ENCODE measurements around the gene PERM1.

PERM1 gene

DNA sequence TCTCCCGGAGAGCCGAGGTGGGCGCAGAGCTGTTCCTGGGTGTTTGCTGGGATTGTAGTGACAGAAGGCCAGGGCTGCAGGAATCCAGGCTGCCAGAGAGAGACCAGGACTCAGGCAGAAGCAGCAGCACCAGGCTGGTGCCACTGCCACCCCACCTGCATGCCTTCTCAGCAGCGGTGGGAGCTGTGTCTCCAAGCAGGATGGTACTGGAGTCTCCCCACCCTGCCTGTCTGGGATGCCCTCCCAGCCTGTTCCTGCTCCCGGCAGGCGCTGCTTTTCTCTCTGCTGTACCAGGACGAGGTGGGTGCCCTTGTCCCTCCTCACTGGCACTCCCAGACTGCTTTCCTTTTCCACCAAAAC is 22.5 kb upstream of the PERM1 start:
- no peak overlapping the region for H3K4me3 ChIP-seq (replicated peaks; ENCODE audit: low read depth, low read length)
- TF ChIP-seq, protein P1, sequence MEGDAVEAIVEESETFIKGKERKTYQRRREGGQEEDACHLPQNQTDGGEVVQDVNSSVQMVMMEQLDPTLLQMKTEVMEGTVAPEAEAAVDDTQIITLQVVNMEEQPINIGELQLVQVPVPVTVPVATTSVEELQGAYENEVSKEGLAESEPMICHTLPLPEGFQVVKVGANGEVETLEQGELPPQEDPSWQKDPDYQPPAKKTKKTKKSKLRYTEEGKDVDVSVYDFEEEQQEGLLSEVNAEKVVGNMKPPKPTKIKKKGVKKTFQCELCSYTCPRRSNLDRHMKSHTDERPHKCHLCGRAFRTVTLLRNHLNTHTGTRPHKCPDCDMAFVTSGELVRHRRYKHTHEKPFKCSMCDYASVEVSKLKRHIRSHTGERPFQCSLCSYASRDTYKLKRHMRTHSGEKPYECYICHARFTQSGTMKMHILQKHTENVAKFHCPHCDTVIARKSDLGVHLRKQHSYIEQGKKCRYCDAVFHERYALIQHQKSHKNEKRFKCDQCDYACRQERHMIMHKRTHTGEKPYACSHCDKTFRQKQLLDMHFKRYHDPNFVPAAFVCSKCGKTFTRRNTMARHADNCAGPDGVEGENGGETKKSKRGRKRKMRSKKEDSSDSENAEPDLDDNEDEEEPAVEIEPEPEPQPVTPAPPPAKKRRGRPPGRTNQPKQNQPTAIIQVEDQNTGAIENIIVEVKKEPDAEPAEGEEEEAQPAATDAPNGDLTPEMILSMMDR (IDR thresholded peaks at IDR 0.05; ENCODE audit: low read length, missing control alignments): no peak
- DNase-seq (ENCODE audit: low read depth): no peak

DNA sequence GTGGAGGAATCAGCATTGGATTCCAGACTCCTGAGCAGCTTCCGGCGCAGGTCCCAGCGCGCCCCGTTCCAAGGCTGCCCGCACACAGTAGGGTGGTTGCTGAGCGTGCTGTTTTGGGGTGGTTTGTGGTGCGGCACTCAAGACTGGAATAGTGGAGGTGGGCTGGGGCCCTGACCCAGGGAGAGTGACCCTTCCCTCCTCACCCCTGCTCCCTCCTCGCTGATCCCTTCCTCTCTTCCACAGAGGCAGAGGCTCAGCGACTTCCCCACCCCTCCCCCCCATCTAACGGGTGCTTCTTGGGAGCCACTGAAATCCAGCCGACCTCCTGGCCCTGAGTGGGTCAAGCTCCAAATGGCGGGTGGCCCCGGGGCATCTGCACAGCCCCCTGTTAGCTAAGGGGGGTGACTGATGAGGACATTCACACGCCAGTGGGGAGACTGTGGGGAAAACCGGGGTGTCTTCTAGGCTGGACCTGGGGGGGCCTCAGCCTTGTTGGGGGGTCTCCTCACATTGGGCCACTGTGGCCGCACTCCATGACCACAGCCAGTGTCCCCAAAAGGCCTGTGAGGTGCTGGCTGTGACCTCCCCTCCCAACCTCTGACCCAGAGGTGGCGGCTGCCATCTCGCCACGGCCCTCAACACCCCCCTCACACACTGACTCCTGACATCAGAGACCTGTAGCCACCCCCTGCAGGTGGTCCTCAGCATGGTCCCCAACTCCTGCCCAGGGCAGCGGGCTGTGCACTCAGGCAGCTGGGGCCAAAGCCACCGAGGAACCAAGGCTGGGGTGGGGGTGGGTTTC is 21.9 kb upstream of the PERM1 start:
- TF ChIP-seq, protein P1 (IDR thresholded peaks at IDR 0.05; ENCODE audit: low read length, missing control alignments): no peak
- no peak for DNase-seq (ENCODE audit: low read depth)
- H3K4me3 ChIP-seq (replicated peaks; ENCODE audit: low read depth, low read length): no peak overlapping the region

DNA sequence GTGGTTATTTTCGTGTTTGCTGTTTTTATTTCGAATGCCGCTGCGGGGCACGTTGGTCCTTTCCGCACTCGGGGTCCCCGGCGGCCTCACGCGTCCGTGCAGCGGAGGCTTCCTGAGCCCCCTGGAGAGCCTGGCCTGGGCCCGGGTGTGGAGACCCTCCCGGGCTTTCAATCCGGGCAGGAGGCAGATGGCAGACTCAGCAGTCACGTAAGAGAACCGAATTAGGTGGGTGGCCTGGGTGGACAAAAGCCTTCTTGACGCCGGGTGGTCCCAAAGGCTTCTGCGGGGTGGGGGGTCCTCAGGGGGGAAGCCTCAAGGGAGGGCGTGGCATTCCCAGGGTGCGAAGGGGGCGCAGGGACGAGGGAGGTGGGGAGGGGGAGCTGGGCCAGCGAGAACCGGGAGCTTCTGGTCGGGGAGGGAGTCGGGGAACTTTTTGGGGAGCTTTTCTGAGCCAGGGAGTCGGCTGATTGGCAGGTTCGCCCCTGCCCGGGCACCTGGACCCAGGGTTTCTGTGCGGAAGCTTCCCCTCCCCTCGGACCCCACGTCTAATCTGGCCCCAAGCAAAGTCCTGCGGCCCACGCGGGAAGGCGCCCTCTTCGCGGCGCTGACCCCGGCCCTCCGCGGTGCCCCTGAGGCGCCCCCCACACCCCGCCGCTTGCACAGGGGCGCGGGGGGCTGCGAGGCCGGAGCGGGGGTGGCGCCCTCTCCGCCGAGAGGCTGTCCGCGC is 19.3 kb upstream of the PERM1 start:
- H3K4me3 ChIP-seq (replicated peaks; ENCODE audit: low read depth, low read length): peak overlapping the region; percentile 70
- no peak for DNase-seq (ENCODE audit: low read depth)
- TF ChIP-seq, protein P1 (IDR thresholded peaks at IDR 0.05; ENCODE audit: low read length, missing control alignments): no peak

DNA sequence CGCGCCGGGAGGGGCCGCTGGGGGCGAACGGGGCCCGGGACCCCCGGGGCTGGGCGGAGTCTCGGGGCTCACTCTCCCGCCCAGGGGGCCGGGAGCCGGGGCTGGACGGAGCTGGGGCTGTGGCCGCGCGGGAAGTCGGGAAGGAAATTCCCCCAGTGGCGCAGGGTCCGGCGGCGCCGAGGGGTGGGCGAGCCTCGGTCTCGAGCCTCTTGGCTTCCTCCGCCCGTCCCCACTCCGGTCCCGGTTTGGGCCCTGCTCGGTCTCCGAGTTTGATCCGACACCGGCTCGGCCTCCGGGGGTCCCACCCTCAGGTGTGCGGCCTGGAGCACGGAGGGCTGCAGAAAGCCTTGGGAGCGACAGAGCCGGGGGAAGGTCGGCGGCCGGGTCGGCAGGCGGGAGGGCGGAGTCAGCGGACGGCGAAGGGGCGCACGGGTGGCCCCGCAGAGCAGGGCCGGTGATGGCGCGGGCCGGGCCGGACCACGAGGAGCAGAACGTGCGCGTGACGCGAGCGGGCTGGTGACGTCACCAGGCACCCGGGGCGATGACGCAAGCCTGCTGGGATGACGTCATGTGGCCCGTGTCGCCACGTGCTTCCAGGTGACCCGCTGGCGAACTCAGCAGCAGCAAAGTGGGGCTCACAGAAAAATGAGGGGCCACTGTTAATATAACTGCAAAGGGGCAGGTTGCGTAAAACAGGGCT is 18.6 kb upstream of the PERM1 start:
- TF ChIP-seq, protein P1 (IDR thresholded peaks at IDR 0.05; ENCODE audit: low read length, missing control alignments): no peak
- peak overlapping the region; percentile 70 for H3K4me3 ChIP-seq (replicated peaks; ENCODE audit: low read depth, low read length)
- DNase-seq (ENCODE audit: low read depth): peak; percentile 93

DNA sequence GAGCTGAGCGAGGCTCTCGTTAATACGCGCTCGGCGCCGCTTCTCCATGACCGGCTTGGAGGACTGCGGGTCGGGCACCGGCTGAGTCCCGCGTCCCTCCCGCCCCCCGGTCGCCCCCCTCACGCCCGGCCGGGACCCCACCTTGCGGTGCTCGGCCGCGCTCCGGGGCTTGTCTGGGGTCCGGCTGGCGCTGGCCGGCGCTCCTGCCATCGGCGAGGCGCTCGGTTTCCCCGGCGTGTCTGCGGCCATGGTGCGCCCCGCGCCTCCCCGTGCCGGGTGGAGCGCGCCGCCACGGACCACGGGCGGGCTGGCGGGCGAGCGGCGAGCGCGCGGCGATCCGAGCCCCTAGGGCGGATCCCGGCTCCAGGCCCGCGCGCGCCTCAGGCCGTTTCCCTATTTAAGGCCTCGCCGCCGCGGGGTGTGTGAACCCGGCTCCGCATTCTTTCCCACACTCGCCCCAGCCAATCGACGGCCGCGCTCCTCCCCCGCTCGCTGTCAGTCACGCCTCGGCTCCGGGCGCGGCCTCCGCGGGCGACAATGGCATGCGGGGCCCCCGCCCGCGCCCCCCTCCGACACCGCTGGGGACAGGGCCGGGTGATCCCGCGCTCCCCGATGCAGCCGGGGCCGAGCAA is 17.9 kb upstream of the PERM1 start, which contains the start of gene HES4:
Gene HES4 (minus strand): TSS at position 373 of the 632 bp plus-strand sequence. CDS start 124 bp downstream, at position 249.
- DNase-seq (ENCODE audit: low read depth): peak; percentile 94
- TF ChIP-seq, protein P1 (IDR thresholded peaks at IDR 0.05; ENCODE audit: low read length, missing control alignments): no peak
- H3K4me3 ChIP-seq (replicated peaks; ENCODE audit: low read depth, low read length): peak within 1 kb of the TSS; percentile 70

DNA sequence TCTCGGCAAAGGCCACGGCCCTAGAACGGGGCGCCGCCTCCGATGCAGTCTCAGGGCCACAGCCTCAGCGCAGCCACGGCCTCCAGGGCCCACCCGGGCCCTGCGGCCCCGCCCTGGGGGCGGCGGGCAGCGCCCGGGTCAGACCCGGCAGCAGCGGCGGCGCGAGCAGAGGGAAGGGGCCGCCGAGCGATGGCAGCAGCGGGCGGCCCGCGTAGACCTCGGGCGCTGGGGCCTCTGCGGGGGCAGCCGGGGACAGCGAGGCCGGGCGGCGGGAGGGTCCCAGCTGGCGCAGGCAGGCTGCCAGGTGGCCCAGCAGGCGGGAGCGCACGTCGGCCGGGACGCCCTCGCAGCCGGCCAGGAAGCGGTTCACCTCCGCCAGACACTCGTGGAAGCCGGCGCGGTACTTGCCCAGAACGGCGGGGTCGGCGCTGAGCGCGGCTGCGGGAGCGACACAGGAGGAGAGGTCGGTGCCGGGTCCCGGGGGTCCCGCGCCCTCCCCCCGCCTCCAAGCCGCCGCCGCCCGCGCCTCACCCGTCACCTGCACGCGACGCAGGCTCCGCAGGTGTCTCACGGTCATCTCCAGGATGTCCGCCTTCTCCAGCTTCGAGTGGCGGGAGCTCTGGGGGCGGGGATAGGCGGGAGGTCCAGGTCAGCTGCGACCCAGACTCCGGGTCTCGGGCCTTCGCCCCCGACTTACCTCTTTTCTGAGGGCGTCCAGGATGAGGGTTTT is 17.3 kb upstream of the PERM1 start:
- DNase-seq (ENCODE audit: low read depth): no peak

More for the DNA sequence above, 17.3 kb upstream of the PERM1 start:
- TF ChIP-seq, protein P1 (IDR thresholded peaks at IDR 0.05; ENCODE audit: low read length, missing control alignments): no peak
- H3K4me3 ChIP-seq (replicated peaks; ENCODE audit: low read depth, low read length): peak overlapping the region; percentile 59

Measured in fibroblast of pulmonary artery (primary cell).